Measurements from ENCODE around the gene MINDY4.

MINDY4 gene

DNA sequence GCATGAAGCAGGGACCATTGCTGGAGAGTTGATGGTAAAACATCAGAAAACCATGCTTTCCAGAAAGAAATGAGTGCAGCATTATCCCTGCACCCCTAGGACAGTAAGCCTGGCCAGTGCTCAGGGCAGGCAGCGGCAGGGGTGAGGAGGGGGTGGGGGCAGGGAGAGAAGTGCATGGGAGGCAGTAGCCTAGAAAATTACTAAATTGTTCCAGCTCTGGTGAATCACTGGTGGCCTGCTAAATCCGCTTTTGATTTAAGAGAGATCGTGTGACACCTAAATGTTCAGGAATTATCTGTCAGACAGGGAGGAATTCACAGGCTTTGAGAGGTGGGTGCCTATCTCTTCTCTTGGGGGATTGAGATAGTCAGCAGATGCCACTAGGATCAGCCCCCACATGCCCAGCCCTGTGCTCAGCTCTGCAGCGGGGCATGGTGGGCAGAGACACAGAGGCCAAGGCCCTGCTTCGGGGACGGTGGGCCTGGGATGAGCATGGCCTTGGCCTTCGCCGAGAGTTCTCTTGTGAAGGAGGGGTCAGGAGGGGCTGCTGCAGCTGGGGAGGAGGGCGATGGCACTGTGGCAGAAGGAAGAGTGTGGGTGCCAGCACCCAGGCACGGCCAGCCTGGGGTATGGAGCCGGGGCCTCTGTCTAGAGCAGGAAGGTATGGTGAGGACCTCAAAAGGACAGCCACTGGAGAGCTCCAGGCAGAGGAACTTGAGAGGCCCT, 135.5 kb downstream of the MINDY4 start:
- no peak for DNase-seq

DNA sequence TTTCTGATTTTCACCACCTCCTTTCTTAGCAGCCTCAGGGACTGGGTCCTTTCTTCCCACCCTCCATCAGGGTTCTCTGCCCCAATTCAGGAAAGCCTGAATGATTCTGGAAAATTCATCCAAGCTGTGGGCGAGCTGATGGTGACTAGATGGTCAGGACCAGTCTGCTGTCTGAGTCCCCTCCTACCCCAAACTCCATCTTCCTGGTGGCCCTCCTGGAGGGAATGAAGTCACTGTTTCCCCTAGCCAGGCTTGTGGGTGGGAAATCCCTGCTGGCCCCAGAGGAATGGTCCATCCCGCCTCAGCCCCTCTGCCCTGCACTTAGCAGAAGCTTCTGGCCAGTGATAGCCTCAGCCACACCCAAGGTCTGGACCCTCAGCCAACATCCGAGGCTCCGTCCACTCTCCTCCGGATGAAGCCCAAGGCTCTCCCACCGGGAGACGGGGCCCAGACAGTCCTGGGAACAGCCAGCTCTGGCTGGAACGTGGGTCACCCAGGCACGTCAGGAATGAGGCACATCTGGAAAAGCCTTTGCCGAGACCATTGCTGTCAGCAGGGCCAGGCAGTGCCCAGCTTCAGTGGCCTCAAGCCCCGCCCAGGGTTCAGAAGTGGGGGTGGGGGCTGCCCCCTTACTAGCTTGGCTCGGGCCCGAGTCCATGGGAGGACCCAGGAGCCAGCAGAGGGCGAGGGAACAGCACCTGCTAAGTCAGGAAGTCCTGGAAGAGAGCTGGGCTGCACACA, 136.5 kb downstream of the MINDY4 start:
- DNase-seq = no peak

DNA sequence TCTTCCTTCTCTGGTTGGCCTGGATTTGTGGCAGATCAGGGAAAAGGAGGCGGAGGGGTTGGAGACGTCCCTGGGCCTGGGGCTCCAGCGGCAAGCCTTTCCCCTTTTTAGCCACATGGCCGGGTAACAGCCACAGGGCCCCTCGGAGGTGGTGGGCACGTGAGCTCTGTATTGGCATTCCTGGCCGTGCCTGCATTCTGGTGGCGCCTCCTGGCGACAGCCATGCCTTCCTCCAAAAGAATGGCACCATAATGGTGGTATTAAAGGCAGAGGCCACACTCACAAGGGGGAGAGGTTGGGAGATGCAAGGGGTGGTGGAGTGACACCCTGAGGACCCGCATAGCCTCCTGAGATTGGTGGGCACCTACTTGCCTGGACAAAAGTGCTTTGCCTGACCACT, 137.5 kb downstream of the MINDY4 start:
- DNase-seq = no peak

DNA sequence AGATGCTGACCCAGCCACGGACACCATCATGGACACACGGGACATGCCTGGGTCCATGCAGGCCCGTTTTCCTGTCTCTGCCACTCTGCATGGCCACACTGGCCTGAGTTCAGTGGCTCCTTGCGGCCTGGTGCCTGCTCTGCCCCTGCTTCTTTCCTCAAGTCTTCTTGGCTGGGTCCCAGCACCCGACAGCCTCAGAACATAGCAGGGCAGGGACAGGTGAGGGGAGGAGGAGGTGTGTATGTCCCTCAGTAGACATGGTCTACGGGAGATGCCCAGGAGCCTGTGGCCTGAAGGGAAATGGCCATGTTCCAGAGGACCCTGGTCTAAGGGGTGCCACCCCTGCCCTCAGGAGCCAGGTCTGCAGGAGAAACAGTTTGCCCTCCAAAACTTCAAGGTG, 138.2 kb downstream of the MINDY4 start:
- DNase-seq = no peak

DNA sequence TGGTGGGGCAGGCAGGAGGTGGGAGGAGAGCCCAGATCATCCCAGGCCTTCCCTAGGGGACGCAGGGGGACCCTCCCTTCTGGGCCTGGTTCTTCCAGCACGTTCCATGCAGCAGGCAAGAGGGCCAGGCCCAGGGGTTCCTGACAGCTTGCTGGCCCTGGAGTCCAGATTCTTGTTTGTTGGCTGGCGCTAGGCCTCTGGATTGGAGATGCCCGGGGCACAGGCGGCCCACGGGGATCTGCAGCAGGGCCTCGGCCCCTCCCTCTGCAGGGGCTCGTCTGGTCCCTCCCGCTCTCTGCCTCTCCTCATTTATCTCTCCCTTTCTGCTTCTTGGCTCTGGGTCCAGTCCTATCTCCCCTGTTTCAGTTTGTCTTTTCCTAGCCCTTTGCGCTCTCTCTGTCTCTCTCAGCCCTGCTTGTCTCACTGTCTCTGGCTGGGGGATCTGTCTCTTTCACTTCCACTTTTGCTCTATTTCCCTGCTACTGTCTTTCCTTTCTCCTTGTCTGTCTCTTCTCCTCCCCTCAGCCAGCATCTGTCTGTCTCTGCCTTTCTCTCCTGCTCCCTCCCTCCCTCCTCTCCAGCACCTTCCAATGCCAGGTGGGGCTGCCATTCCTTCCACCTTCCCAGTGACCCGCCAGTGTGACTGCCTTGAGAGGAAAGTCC, 139.3 kb downstream of the MINDY4 start:
- no peak for DNase-seq

DNA sequence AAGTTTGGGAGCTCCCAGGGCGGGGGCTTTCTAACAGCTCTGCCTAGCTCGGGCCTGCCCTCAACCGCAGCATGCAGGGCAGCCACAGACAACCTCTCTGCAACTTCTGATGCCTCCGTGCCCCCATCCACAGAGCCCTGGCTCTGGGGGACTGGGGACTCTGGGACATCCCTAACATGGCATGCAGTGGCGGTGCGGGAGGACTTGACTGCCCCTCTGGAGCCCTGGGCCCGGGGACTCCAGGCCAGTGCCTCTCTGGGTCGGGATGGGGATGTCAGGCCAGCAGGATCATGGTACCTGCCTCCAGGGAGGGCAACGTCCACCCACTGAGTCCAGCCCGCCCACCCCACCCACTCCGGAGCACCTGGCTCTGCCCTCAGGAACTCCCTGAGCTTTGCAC, 139.9 kb downstream of the MINDY4 start:
- no peak for DNase-seq

DNA sequence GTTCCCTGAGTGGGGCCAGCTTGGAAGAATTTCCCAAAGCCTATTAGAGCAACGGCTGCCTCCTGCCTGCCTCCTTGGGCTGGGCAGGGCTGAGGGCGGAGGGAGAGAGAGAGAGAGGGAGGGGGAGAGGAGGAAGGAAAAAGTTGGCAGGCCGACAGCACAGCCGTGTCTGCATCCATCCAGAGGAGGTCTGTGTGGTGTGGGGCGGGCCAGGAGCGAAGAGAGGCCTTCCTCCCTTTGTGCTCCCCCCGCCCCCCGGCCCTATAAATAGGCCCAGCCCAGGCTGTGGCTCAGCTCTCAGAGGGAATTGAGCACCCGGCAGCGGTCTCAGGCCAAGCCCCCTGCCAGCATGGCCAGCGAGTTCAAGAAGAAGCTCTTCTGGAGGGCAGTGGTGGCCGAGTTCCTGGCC, 140.3 kb downstream of the MINDY4 start, which contains the start of gene AQP1:
Gene AQP1, plus strand, starts transcription at position 293 of the 409 bp plus-strand sequence. Its CDS starts 57 bp downstream, at position 350.
- DNase-seq = no peak

DNA sequence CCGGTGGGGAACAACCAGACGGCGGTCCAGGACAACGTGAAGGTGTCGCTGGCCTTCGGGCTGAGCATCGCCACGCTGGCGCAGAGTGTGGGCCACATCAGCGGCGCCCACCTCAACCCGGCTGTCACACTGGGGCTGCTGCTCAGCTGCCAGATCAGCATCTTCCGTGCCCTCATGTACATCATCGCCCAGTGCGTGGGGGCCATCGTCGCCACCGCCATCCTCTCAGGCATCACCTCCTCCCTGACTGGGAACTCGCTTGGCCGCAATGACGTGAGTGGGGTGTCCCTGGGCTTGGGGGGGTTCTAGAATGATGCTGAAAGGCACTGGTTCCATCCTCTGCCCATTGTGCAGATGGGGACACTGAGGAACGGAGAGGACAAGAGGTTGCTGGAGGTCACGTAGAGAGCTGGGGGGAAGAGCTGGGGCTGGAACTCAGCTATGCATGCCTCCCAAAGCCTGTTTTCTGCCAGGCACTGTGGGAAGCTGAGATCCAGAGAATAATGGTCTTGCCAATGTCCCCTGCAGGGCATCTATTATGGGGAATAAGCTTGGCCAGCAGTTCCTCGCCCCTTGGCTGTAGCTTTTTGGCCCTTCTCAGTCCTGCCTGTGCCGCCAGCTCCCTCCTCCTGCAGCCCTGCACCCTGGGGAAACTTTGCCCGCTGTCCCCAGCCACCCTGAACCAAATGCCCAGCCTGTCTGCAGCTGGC, 141.0 kb downstream of the MINDY4 start:
- no peak for DNase-seq

DNA sequence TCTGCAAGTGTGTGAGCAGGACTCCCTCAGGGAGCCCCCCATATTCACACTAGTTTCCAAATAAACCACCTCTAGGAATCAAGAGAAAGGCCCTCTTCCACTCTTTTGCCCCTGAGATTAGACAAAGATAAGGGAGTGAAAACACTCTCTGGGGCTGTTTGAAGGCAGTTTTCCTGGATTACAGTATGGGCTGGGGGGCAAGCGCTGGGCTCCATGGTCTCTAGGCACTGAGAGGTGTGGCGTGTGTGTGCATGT, 141.4 kb downstream of the MINDY4 start:
- no peak for DNase-seq

DNA sequence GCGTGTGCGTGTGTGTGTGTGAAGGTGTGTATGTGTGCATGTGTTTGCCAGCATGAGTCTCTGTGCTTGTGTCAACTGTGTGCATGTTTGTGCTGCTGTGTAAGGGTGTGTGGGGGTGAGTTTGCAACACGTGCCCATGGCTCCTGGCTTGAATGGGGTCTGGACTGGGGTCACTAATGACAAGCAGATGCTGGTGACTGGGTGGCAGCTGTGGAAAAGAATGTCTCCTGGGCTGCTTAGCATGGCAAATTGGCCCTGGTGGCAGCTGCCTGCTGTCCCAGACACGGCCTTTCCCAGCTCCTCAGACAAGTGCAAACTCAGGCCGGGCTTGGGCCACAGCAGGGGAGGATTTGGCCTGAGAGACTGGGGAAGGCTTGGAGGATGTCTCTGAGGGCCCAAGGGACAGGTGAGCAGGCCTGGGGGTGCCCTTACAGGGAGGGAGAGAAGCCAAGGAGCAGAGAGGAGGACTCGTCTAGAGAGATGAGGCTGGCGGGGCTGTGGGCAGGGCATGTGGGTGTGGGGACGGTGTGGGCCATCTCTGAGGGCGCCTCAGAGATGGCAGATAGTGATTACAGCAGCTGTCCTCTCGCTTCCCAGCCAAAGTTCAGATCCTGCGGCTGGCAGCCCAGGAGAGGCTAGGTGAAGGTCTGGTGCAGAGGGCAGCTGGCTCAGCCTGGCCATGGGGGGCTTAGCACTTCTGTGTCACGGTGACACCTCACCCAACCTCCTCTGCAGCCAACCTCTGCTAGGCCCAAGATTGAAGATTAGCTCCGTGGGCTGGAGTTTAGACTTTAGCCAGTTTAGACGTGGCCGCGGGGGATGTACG, 142.0 kb downstream of the MINDY4 start:
- DNase-seq = no peak

DNA sequence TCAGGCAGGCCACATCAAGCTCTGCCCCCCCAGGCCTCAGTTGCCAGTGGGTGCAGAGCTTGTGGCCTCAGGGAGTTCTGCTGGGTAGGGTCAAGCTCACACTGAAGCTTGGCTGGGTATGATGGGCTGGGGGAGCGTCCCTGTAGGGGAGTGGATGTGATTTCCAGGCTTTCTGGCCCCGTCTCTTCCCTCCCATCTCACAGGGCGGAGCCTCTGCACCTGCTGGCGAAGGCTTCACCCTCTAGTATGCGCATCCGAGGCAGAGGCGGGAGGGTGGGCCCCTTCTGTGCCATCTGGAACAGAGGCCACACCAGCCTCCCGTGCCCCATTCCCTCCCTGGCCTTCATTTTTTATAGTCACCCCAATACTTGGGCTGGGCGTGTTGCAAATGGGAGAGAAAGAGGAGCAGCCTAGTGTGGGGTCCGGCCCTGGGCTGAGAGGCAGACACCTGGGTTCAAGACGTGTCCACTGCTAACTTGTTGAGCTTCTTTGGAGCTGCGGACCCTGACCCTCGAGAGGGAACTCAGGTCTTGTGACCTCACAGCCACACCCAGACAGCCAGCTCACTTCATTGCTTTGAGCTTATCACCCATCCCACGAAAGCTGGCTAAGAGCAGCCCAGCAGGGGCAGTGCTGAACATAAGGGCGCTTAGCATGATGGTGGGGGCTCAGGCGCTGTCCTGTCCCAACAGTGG, 142.8 kb downstream of the MINDY4 start:
- DNase-seq = no peak

DNA sequence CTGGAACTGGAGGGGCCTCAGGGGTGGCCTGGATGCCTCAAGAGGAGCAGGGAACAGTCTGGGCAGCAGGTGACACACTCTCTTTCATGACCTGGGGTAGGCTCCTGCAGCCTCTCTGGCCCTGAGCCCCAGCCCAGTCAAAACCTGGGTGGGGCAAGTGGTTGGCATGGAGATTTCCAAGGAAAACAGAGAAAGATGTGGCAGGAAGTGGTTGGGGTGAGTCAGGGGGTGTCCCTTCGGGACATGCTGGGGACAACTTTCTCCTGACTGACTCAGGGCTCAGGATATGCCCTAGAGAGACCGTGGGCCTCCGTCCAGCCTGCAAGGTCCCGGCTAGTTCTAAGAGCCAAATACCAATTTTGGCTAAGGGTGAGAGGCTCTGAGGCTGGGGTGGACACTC, 143.4 kb downstream of the MINDY4 start:
- no peak for DNase-seq

DNA sequence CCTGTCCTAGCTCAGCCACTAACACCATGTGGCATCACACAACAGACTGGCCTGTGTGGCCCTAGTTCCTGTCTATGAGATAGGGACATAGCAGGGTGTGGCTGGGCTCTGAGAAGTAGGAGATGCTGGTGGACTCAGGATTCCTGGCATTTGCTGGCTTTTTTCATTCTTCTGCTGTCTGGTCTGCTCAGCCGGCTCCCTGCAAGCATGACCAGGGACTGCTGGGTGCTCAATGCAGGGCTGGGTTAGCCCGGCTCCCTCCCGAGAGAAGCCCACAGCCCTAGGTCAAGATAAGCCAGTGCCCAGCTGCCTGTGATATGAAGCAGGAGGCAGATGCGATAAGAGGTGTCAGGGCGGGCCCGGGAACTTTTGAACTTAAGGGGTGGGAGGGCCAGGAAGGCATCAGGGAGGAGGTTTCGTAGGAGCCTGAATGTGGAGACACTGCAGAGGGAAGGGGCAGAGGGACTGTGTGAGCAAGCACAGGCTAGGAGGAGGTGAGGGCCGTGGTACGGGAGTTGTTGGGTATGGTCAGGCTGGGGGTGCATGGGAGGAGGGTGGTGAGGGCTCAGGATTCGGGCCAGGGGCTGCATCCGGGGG, 143.9 kb downstream of the MINDY4 start:
- no peak for DNase-seq

DNA sequence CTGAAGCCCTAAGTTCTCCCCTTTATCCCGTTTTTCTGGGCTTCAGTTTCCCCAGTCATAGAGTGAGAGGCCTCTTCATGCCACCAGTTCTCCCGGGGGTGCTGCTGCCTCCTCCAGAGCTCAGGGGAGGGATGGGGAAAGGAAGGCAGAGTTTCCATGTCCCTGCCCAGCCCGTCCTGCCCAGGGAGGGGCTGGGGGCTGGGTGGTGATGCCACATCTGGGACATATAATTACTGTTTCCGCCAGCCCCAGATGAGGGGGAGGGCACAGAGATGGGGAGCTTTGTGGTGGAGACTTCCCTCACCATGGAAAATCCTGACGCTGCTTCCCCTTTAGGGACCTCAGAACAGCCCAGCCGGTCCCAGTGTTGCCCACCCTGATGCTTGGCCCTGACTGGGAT, 144.5 kb downstream of the MINDY4 start:
- DNase-seq = no peak

DNA sequence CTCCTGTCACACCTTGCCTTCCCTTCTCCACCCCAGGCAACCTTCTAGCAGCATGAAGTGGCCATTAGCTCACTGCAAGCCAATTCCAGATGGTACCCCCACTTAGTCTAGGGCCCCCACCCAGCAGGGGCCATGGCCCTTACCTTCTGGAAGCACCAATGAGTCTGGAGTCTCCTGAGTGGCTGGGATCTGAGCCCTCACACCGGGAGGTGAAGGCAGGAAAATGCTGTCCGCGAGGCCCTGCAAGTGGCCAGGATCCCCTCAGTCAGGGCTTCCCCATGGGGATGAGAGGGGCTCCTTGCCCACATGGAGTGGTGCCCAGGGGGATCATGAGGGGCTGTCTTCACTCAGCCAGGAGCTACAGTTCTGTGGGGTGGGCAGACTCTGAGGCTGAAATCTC, 145.0 kb downstream of the MINDY4 start:
- no peak for DNase-seq

DNA sequence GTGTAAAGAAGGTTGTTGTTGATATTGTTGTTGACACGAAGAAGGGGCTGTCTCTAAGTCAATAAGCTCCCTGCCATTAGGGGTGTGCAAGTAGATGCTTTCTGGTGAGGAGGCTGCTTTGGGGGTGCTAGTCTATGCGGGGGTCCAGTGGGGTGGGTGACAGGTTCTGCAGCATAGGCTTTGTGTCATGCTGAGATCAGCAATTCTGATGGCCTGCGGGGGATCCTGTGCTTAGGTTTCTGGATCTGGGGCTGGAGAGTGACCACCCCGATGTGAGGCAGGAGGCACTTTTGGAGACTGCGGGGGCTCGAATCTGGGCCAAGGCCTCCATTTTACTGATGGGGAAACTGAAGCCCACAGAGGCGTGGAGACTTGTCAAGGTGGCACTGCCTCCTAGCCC, 145.6 kb downstream of the MINDY4 start:
- DNase-seq = no peak

DNA sequence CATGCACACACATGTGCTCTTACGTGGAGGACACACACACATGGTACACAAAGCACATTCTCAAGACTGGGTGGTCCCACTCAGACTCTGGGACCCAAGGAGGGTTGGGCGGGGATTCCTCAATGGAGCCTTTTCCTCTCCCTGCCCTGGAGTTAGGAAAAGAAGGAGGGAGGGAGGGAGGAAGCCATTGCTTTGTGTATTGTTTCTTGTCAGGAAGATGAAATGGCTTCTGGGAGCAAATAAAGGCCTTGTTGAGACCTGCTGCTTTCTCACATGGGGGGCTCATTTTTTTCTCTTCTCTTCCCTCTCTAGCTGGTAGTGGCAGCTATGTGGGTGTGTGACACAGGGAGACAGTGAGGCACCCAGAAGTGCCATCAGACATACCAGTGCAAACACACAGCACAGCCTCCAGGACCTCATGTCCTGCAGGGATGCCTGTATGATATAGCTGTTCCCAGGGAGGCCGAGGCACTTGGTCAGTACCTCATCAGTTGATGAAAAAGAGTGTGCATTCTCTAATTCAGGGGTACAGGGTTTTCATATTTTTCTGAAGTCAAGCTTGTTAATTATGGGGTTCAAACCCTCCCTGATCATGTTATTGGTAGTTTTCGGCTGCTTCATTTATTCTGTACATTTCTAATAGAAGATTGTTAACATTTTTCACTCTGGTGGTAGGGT, 146.1 kb downstream of the MINDY4 start:
- no peak for DNase-seq

DNA sequence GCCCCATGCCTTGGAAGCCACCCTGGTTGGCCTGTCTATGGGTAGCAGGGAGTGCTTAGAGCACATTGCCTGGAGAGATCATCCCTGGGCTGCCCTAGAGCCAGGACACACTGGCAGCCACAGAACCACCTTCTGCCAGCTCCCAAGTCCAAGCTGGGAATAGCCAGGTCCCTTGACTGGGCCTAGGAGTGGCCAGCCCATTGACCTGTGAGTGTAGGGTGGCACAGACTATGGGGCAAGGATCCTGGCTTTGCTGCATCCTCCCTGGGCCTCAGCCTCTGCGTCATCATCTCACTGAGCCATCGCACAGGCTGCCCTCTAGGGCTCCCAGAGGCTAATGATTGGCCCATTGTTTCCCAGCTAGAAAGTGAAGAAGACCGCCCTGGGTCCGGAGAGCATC, 147.5 kb downstream of the MINDY4 start:
- DNase-seq = no peak

DNA sequence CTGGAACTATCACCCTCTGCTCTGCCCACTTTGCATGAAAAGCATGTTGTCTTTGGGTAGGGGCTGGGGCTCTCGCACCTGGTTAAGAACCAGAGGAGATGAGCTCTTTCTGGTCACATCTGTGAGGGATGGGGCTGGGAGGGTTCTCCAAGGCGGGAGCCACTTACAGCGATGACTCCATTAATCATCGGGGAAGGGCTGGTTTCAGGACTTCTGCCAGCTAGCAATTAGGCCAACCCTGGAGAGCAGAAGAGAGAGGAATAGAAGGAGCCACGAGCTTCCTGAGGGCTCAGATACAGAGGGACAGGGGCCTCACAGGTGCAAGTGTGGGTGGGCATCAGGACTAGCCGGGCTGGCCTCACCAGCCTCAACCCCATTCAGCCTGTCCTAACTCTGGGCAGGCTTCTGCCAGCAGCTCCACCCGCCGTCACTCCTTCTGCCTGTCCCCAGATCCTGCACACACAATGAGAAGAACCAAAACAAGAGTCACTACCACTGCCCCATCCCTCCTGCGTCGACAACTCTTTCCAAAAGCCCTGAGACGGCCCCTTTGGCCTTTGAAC, 148.9 kb downstream of the MINDY4 start:
- DNase-seq = no peak

All from AML-193 (cell line).